Measurements from ENCODE around the gene CDH1. TPM values are rescaled to one million over a fixed set of nuclear protein-coding genes. Genes with fewer than 3 reads are reported as not detected.

CDH1 gene
- total RNA-seq, 2 donors from 2014 or later, result 0.03 to 0.16 TPM

- intact Hi-C loops (cut with DNase I), result no loop called here
- no peak for DNase-seq
- no peak for ATAC-seq
Measured at GRCh38 chr16:68728523-68728922, 8.6 kb upstream of the CDH1 start.

GRCh38 chr16:68731637-68732036 is 5.5 kb upstream of the CDH1 start:
- no peak for ATAC-seq
- no peak for DNase-seq

GRCh38 chr16:68732042-68732680 is 4.9 kb upstream of the CDH1 start:
- DNase-seq (peak; percentile 40), ATAC-seq (peak; percentile 38 to 95)
- intact Hi-C loops (cut with DNase I), result no loop called here

More at GRCh38 chr16:68731637-68732036, 5.5 kb upstream of the CDH1 start:
- intact Hi-C loops (cut with DNase I), result no loop called here

- ATAC-seq (no peak), DNase-seq (no peak)
- intact Hi-C loops (cut with DNase I), result no loop called here
Measured at GRCh38 chr16:68732741-68733399, 4.2 kb upstream of the CDH1 start.

GRCh38 chr16:68733570-68733969 is 3.5 kb upstream of the CDH1 start:
- intact Hi-C loops (cut with DNase I), result no loop called here
- ATAC-seq (no peak), DNase-seq (no peak)

- no peak for ATAC-seq
Measured at GRCh38 chr16:68734782-68735181, 2.3 kb upstream of the CDH1 start.

GRCh38 chr16:68736561-68736960 is 531 bp upstream of the CDH1 start:
- intact Hi-C loops (cut with DNase I), result no loop called here
- ATAC-seq (no peak), DNase-seq (no peak)

More at GRCh38 chr16:68734782-68735181, 2.3 kb upstream of the CDH1 start:
- DNase-seq, result no peak
- intact Hi-C loops (cut with DNase I), result no loop called here

- intact Hi-C loops (cut with DNase I), result no loop called here
- ATAC-seq (peak; percentile 5 to 61), DNase-seq (no peak)
Measured at GRCh38 chr16:68737730-68738629, 888 bp downstream of the CDH1 start.

- ATAC-seq (no peak), DNase-seq (no peak)
- intact Hi-C loops (cut with DNase I), result no loop called here
Measured at GRCh38 chr16:68739964-68740627, 3.0 kb downstream of the CDH1 start.

GRCh38 chr16:68740628-68741346 is 3.7 kb downstream of the CDH1 start:
- DNase-seq, result no peak
- no peak for ATAC-seq

GRCh38 chr16:68743664-68744063 is 6.6 kb downstream of the CDH1 start:
- no peak for ATAC-seq
- intact Hi-C loops (cut with DNase I), result no loop called here

More at GRCh38 chr16:68740628-68741346, 3.7 kb downstream of the CDH1 start:
- intact Hi-C loops (cut with DNase I), result no loop called here

GRCh38 chr16:68744744-68745280 is 7.7 kb downstream of the CDH1 start:
- no peak for ATAC-seq
- intact Hi-C loops (cut with DNase I), result no loop called here
- no peak for DNase-seq

More at GRCh38 chr16:68743664-68744063, 6.6 kb downstream of the CDH1 start:
- no peak for DNase-seq

GRCh38 chr16:68746951-68747350 is 9.9 kb downstream of the CDH1 start:
- ATAC-seq, result no peak
- DNase-seq, result no peak
- intact Hi-C loops (cut with DNase I), result no loop called here

GRCh38 chr16:68749432-68749831 is 12.3 kb downstream of the CDH1 start:
- intact Hi-C loops (cut with DNase I), result no loop called here
- ATAC-seq (no peak), DNase-seq (no peak)

- intact Hi-C loops (cut with DNase I), result no loop called here
- ATAC-seq (no peak), DNase-seq (no peak)
Measured at GRCh38 chr16:68750193-68750695, 13.2 kb downstream of the CDH1 start.

- intact Hi-C loops (cut with DNase I), result no loop called here
- no peak for DNase-seq
Measured at GRCh38 chr16:68751160-68751559, 14.1 kb downstream of the CDH1 start.

GRCh38 chr16:68752602-68753001 is 15.5 kb downstream of the CDH1 start:
- intact Hi-C loops (cut with DNase I), result no loop called here
- DNase-seq, result no peak
- no peak for ATAC-seq

More at GRCh38 chr16:68751160-68751559, 14.1 kb downstream of the CDH1 start:
- ATAC-seq, result no peak

GRCh38 chr16:68754084-68754792 is 17.1 kb downstream of the CDH1 start:
- ATAC-seq, result no peak
- intact Hi-C loops (cut with DNase I), result no loop called here
- DNase-seq, result no peak

All from left cardiac atrium (tissue), 4 donors.